WTC11 (cell line): ENCODE data around the gene CMTM1. TPM values are rescaled to one million over a fixed set of nuclear protein-coding genes. Genes with fewer than 3 reads are reported as not detected.

Experiments
- ATAC-seq: fragments of 200-7000 bp; cut with Tn5 transposase; 2 replicates; pipeline ENCODE4 v1.10.0; 2021; ENCODE audit warnings: mild to moderate bottlenecking, moderate library complexity
- CTCF ChIA-PET: fragments of 300-600 bp; sonication (Branson Sonifier 250); formaldehyde crosslinking; loops from one replicate; lab custom pipeline; 2021; ENCODE audit warnings: antibody characterized with exemption; lab: Charles Lee
- POLR2A ChIA-PET: fragments of 350-600 bp; sonication (Branson Sonifier 250); formaldehyde crosslinking; loops from one replicate; lab custom pipeline; 2021; ENCODE audit warnings: antibody characterized with exemption; lab: Charles Lee
- DNase-seq: peaks from one replicate; pipeline ENCODE4 v3.0.0; 2021; ENCODE audit warnings: low spot score
- H3K27ac Mint-ChIP-seq: 2 replicates; pipeline ENCODE4 v1.8.0; 2021; ENCODE audit warnings: mixed read lengths
- H3K27me3 Mint-ChIP-seq: 2 replicates; pipeline ENCODE4 v1.8.0; 2021; ENCODE audit warnings: low read depth, mild to moderate bottlenecking, moderate library complexity, mixed read lengths
- H3K36me3 Mint-ChIP-seq: 2 replicates; pipeline ENCODE4 v1.8.0; 2021; ENCODE audit warnings: mixed read lengths
- H3K4me1 Mint-ChIP-seq: 2 replicates; pipeline ENCODE4 v1.8.0; 2022; ENCODE audit warnings: mixed read lengths
- H3K4me3 Mint-ChIP-seq: 2 replicates; pipeline ENCODE4 v1.8.0; 2021; ENCODE audit warnings: mild to moderate bottlenecking, moderate library complexity, mixed read lengths
- H3K9me3 Mint-ChIP-seq: 2 replicates; pipeline ENCODE4 v1.8.0; 2021; ENCODE audit warnings: mixed read lengths
- CBFB ChIP-seq: sonication (generic); formaldehyde crosslinking; IDR thresholded peaks from 2 replicates; pipeline ENCODE4 v1.8.1; 2022; ENCODE audit warnings: mild to moderate bottlenecking, low read depth, missing genetic modification reagents
- CREB1 ChIP-seq: sonication (generic); formaldehyde crosslinking; IDR thresholded peaks from 2 replicates; pipeline ENCODE4 v1.8.0; 2023; ENCODE audit warnings: mild to moderate bottlenecking, missing genetic modification reagents
- ESRRA ChIP-seq: sonication (generic); formaldehyde crosslinking; IDR thresholded peaks from 2 replicates; pipeline ENCODE4 v1.8.1; 2022; ENCODE audit warnings: mild to moderate bottlenecking, missing genetic modification reagents, borderline replicate concordance
- FOXP1 ChIP-seq: sonication (generic); formaldehyde crosslinking; IDR thresholded peaks from 2 replicates; pipeline ENCODE4 v1.8.0; 2022; ENCODE audit warnings: missing genetic modification reagents, mild to moderate bottlenecking, moderate library complexity, borderline replicate concordance
- GABPB1 ChIP-seq: sonication (generic); formaldehyde crosslinking; IDR thresholded peaks from 2 replicates; pipeline ENCODE4 v1.8.1; 2023; ENCODE audit warnings: mild to moderate bottlenecking, missing genetic modification reagents
- JAZF1 ChIP-seq: fragments of 250-450 bp; sonication (Bioruptor Pico); IDR thresholded peaks from 2 replicates; pipeline ENCODE4 v1.9.0; 2021; ENCODE audit warnings: moderate library complexity, mild to moderate bottlenecking, inconsistent platforms
- NFYB ChIP-seq: sonication (generic); formaldehyde crosslinking; conservative IDR thresholded peaks from 2 replicates; pipeline ENCODE4 v1.8.0; 2022; ENCODE audit warnings: low read depth, missing genetic modification reagents
- RELA ChIP-seq: sonication (generic); formaldehyde crosslinking; IDR thresholded peaks from 2 replicates; pipeline ENCODE4 v1.8.1; 2022; ENCODE audit warnings: missing genetic modification reagents, mild to moderate bottlenecking, borderline replicate concordance
- ZBTB21 ChIP-seq: sonication (generic); formaldehyde crosslinking; IDR thresholded peaks from 2 replicates; pipeline ENCODE4 v1.8.1; 2023; ENCODE audit warnings: mild to moderate bottlenecking, missing genetic modification reagents, borderline replicate concordance
- ZNF263 ChIP-seq: sonication (generic); formaldehyde crosslinking; IDR thresholded peaks from 2 replicates; pipeline ENCODE4 v1.8.1; 2022; ENCODE audit warnings: low read depth, mild to moderate bottlenecking, moderate library complexity, missing genetic modification reagents
- ZNF416 ChIP-seq: fragments of 250-450 bp; sonication (Bioruptor Pico); IDR thresholded peaks from 2 replicates; pipeline ENCODE4 v1.9.0; 2021; ENCODE audit warnings: mild to moderate bottlenecking, inconsistent platforms
- ZNF423 ChIP-seq: fragments of 250-450 bp; sonication (Bioruptor Pico); IDR thresholded peaks from 2 replicates; pipeline ENCODE4 v2.1.2; 2022; ENCODE audit warnings: mild to moderate bottlenecking, moderate library complexity
- total RNA-seq: library from RNA; stranded (reverse); gene quantifications from 3 replicates; pipeline ENCODE4 v1.2.3, GENCODE V29; 2021
- TF ChIP-seq, protein P1 (sequence below): sonication (generic); formaldehyde crosslinking; IDR thresholded peaks from 2 replicates; pipeline ENCODE4 v1.8.0; 2023; ENCODE audit warnings: missing genetic modification reagents
- TF ChIP-seq, protein P2 (sequence below): sonication (generic); formaldehyde crosslinking; IDR thresholded peaks from 2 replicates; pipeline ENCODE4 v1.8.1; 2023; ENCODE audit warnings: mild to moderate bottlenecking, missing genetic modification reagents, borderline replicate concordance
- TF ChIP-seq, protein P3 (sequence below): sonication (generic); formaldehyde crosslinking; IDR thresholded peaks from 2 replicates; pipeline ENCODE4 v1.8.1; 2023; ENCODE audit warnings: mild to moderate bottlenecking, missing genetic modification reagents
- TF ChIP-seq, protein P4 (sequence below): fragments of 200-600 bp; IDR thresholded peaks from 2 replicates; pipeline ENCODE4 v1.8.0; 2022; ENCODE audit warnings: antibody characterized with exemption
- TF ChIP-seq, protein P5 (sequence below): sonication (generic); formaldehyde crosslinking; IDR thresholded peaks from 2 replicates; pipeline ENCODE4 v1.8.0; 2022; ENCODE audit warnings: missing genetic modification reagents
- TF ChIP-seq, protein P6 (sequence below): sonication (generic); formaldehyde crosslinking; conservative IDR thresholded peaks from 2 replicates; pipeline ENCODE4 v1.8.1; 2023; ENCODE audit warnings: mild to moderate bottlenecking, low read depth, missing genetic modification reagents, moderate library complexity

Gene CMTM1
- total RNA-seq, 1 experiment from 2014 or later = 1.6 TPM

DNA sequence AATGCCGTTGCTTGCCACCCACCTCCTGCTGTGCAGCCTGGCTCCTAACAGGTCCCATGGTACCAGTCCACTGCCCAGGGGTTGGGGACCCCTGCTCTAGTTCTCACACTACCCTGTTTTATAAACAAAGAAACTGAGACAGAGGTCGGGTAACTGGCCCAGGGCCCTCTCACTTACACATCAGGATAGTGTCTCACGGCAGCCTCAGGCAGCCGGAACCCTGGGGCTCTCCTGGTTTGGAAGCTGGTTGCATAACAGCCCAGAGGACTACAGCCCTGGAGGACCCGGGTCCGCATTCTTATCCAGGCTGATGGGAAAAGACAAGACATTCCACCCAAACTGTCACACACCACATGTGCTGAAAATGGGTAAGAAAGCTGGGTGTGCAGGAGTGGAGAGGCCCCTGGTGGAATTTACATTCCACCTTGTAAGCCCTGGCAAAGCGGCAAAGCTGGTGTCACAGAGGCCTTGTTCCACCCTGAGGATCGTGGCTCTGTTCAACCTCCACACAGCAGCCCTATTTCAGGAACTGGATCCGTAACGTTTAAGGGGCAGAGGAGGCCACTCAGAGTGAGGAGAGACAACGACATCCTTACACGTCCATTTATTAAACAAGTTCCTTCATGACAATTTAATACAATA is 48.0 kb downstream of the CMTM1 start:
- POLR2A ChIA-PET = no interaction called here
- Mint-ChIP-seq H3K27ac (no peak overlapping the region), H3K9me3 (no peaks in the 10 kb centered on the region), H3K4me3 (no peak overlapping the region), H3K27me3 (no peaks in the 10 kb centered on the region), H3K36me3 (peaks cover 51% of the 10 kb centered on the region), H3K4me1 (peaks cover 28% of the 10 kb centered on the region)
- ATAC-seq (no peak), DNase-seq (no peak)
- TF ChIP-seq CBFB (CRISPR knock-in tag) (no peak), FOXP1 (no peak), ZNF423 (CRISPR knock-in tag) (no peak), GABPB1 (CRISPR knock-in tag) (no peak), ZNF416 (CRISPR knock-in tag) (no peak), ZBTB21 (CRISPR knock-in tag) (no peak)
- TF ChIP-seq, protein P1, sequence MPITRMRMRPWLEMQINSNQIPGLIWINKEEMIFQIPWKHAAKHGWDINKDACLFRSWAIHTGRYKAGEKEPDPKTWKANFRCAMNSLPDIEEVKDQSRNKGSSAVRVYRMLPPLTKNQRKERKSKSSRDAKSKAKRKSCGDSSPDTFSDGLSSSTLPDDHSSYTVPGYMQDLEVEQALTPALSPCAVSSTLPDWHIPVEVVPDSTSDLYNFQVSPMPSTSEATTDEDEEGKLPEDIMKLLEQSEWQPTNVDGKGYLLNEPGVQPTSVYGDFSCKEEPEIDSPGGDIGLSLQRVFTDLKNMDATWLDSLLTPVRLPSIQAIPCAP (CRISPR knock-in tag) = no peak
- TF ChIP-seq, protein P2, sequence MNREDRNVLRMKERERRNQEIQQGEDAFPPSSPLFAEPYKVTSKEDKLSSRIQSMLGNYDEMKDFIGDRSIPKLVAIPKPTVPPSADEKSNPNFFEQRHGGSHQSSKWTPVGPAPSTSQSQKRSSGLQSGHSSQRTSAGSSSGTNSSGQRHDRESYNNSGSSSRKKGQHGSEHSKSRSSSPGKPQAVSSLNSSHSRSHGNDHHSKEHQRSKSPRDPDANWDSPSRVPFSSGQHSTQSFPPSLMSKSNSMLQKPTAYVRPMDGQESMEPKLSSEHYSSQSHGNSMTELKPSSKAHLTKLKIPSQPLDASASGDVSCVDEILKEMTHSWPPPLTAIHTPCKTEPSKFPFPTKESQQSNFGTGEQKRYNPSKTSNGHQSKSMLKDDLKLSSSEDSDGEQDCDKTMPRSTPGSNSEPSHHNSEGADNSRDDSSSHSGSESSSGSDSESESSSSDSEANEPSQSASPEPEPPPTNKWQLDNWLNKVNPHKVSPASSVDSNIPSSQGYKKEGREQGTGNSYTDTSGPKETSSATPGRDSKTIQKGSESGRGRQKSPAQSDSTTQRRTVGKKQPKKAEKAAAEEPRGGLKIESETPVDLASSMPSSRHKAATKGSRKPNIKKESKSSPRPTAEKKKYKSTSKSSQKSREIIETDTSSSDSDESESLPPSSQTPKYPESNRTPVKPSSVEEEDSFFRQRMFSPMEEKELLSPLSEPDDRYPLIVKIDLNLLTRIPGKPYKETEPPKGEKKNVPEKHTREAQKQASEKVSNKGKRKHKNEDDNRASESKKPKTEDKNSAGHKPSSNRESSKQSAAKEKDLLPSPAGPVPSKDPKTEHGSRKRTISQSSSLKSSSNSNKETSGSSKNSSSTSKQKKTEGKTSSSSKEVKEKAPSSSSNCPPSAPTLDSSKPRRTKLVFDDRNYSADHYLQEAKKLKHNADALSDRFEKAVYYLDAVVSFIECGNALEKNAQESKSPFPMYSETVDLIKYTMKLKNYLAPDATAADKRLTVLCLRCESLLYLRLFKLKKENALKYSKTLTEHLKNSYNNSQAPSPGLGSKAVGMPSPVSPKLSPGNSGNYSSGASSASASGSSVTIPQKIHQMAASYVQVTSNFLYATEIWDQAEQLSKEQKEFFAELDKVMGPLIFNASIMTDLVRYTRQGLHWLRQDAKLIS = no peak
- TF ChIP-seq, protein P3, sequence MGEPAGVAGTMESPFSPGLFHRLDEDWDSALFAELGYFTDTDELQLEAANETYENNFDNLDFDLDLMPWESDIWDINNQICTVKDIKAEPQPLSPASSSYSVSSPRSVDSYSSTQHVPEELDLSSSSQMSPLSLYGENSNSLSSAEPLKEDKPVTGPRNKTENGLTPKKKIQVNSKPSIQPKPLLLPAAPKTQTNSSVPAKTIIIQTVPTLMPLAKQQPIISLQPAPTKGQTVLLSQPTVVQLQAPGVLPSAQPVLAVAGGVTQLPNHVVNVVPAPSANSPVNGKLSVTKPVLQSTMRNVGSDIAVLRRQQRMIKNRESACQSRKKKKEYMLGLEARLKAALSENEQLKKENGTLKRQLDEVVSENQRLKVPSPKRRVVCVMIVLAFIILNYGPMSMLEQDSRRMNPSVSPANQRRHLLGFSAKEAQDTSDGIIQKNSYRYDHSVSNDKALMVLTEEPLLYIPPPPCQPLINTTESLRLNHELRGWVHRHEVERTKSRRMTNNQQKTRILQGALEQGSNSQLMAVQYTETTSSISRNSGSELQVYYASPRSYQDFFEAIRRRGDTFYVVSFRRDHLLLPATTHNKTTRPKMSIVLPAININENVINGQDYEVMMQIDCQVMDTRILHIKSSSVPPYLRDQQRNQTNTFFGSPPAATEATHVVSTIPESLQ = no peak
- CTCF ChIA-PET = no interaction called here

DNA sequence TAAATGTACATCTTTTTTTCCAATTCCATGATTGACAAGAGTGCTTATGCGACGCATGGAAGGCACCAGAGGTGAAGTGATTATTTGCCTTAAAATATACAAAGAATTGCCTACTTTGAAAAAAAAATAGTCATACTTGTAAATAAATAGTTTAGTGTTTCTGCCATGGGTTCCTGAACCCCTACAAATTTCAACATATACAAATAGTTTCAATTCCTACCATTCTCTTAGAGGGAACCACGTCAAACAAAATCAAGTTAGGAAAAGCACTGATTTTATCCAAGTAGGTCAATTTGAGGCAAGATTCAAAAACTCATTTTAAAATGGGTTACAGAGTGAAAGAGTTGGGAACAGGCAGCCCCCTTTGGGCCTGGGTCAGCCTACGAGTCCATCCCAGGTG is 49.9 kb downstream of the CMTM1 start:
- Mint-ChIP-seq H3K4me1 (peaks cover 28% of the 10 kb centered on the region), H3K27ac (no peak overlapping the region), H3K9me3 (no peaks in the 10 kb centered on the region), H3K4me3 (no peak overlapping the region), H3K27me3 (no peaks in the 10 kb centered on the region), H3K36me3 (peaks cover 46% of the 10 kb centered on the region)
- ATAC-seq = no peak
- TF ChIP-seq, protein P4, sequence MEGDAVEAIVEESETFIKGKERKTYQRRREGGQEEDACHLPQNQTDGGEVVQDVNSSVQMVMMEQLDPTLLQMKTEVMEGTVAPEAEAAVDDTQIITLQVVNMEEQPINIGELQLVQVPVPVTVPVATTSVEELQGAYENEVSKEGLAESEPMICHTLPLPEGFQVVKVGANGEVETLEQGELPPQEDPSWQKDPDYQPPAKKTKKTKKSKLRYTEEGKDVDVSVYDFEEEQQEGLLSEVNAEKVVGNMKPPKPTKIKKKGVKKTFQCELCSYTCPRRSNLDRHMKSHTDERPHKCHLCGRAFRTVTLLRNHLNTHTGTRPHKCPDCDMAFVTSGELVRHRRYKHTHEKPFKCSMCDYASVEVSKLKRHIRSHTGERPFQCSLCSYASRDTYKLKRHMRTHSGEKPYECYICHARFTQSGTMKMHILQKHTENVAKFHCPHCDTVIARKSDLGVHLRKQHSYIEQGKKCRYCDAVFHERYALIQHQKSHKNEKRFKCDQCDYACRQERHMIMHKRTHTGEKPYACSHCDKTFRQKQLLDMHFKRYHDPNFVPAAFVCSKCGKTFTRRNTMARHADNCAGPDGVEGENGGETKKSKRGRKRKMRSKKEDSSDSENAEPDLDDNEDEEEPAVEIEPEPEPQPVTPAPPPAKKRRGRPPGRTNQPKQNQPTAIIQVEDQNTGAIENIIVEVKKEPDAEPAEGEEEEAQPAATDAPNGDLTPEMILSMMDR = no peak
- TF ChIP-seq ESRRA (CRISPR knock-in tag) = no peak
- no peak for TF ChIP-seq CREB1 (CRISPR knock-in tag)
- TF ChIP-seq ZNF263 = no peak
- TF ChIP-seq NFYB (CRISPR knock-in tag) = no peak
- TF ChIP-seq JAZF1 (CRISPR knock-in tag) = no peak
- TF ChIP-seq, protein P5, sequence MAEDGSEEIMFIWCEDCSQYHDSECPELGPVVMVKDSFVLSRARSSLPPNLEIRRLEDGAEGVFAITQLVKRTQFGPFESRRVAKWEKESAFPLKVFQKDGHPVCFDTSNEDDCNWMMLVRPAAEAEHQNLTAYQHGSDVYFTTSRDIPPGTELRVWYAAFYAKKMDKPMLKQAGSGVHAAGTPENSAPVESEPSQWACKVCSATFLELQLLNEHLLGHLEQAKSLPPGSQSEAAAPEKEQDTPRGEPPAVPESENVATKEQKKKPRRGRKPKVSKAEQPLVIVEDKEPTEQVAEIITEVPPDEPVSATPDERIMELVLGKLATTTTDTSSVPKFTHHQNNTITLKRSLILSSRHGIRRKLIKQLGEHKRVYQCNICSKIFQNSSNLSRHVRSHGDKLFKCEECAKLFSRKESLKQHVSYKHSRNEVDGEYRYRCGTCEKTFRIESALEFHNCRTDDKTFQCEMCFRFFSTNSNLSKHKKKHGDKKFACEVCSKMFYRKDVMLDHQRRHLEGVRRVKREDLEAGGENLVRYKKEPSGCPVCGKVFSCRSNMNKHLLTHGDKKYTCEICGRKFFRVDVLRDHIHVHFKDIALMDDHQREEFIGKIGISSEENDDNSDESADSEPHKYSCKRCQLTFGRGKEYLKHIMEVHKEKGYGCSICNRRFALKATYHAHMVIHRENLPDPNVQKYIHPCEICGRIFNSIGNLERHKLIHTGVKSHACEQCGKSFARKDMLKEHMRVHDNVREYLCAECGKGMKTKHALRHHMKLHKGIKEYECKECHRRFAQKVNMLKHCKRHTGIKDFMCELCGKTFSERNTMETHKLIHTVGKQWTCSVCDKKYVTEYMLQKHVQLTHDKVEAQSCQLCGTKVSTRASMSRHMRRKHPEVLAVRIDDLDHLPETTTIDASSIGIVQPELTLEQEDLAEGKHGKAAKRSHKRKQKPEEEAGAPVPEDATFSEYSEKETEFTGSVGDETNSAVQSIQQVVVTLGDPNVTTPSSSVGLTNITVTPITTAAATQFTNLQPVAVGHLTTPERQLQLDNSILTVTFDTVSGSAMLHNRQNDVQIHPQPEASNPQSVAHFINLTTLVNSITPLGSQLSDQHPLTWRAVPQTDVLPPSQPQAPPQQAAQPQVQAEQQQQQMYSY (CRISPR knock-in tag) = no peak
- no peak for TF ChIP-seq RELA (CRISPR knock-in tag)
- TF ChIP-seq, protein P6, sequence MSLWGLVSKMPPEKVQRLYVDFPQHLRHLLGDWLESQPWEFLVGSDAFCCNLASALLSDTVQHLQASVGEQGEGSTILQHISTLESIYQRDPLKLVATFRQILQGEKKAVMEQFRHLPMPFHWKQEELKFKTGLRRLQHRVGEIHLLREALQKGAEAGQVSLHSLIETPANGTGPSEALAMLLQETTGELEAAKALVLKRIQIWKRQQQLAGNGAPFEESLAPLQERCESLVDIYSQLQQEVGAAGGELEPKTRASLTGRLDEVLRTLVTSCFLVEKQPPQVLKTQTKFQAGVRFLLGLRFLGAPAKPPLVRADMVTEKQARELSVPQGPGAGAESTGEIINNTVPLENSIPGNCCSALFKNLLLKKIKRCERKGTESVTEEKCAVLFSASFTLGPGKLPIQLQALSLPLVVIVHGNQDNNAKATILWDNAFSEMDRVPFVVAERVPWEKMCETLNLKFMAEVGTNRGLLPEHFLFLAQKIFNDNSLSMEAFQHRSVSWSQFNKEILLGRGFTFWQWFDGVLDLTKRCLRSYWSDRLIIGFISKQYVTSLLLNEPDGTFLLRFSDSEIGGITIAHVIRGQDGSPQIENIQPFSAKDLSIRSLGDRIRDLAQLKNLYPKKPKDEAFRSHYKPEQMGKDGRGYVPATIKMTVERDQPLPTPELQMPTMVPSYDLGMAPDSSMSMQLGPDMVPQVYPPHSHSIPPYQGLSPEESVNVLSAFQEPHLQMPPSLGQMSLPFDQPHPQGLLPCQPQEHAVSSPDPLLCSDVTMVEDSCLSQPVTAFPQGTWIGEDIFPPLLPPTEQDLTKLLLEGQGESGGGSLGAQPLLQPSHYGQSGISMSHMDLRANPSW = no peak
- POLR2A ChIA-PET = no interaction called here
- no peak for DNase-seq
- CTCF ChIA-PET = interaction anchor here (5.1 kb wide), 1 partner anchor 8 kb away, joined by 60 read pairs; no protein-coding TSS in a partner anchor
